ENCODE data around the gene NEIL3. TPM values are rescaled to one million over a fixed set of nuclear protein-coding genes. Genes with fewer than 3 reads are reported as not detected.

Gene NEIL3
- polyA plus RNA-seq, 1 donor from 2014 or later = 0.15 TPM

DNA sequence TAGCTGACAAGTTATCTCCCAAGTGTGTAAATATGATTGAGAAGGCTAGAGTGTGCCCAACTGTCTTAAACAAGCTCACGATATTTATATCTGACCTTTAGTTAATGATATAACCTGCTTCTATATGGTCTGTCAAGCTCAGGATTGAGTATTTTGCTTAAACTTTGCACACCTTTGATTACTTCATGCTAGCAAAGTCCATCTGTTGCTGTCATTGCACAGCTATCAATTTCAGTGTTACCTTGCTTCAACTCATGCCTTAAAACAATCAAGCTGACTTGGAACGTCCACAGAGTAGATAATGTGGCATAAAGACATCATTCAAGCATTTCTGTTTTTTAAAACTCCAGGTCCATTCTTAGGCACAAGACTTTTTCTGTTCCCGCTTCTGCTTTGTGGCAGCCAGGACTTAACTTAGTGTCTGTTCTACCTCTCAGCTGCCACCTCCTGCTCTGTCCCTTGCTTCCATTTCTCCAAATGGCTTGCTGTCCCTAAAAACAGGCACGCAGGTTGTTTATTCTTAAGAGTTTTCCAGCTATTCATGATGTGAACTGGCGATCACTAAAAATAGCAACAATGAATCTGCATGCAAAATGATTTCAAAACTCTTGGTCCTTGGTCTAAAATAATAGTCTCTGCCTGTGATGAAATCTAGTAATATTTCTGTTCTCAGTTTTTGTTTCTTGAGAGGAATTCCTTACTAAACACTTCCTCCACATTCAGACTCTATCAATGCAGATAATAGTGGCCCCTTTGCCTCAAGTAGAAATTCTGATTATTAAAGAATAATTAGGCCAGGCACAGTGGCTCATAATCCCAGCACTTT lies 16.3 kb upstream of the NEIL3 start:
- Histone ChIP-seq H3K4me2 (ENCODE audit: low read length) (no peak overlapping the region), H2AFZ (ENCODE audit: low read depth, low read length) (no peak overlapping the region), H4K20me1 (ENCODE audit: insufficient read depth) (no peaks in the 10 kb centered on the region), H3K27ac (ENCODE audit: low read length) (no peak overlapping the region), H3K9me3 (ENCODE audit: low read length) (peaks cover 5% of the 10 kb centered on the region), H3K79me2 (replicated peaks; ENCODE audit: insufficient read depth, low read length) (no peaks in the 10 kb centered on the region), H3K27me3 (ENCODE audit: insufficient read depth, low read depth, low read length) (no peaks in the 10 kb centered on the region), H3K9me2 (ENCODE audit: insufficient read depth, low read length) (no peaks in the 10 kb centered on the region), H3F3A (ENCODE audit: insufficient read depth, low read length, poor library complexity, severe bottlenecking) (no peaks in the 10 kb centered on the region), H3K9ac (ENCODE audit: low read length) (no peak overlapping the region), H3K36me3 (ENCODE audit: insufficient read depth, low read length) (no peaks in the 10 kb centered on the region), H3K4me3 (ENCODE audit: low read length) (no peak overlapping the region)
- TF ChIP-seq, protein P1, sequence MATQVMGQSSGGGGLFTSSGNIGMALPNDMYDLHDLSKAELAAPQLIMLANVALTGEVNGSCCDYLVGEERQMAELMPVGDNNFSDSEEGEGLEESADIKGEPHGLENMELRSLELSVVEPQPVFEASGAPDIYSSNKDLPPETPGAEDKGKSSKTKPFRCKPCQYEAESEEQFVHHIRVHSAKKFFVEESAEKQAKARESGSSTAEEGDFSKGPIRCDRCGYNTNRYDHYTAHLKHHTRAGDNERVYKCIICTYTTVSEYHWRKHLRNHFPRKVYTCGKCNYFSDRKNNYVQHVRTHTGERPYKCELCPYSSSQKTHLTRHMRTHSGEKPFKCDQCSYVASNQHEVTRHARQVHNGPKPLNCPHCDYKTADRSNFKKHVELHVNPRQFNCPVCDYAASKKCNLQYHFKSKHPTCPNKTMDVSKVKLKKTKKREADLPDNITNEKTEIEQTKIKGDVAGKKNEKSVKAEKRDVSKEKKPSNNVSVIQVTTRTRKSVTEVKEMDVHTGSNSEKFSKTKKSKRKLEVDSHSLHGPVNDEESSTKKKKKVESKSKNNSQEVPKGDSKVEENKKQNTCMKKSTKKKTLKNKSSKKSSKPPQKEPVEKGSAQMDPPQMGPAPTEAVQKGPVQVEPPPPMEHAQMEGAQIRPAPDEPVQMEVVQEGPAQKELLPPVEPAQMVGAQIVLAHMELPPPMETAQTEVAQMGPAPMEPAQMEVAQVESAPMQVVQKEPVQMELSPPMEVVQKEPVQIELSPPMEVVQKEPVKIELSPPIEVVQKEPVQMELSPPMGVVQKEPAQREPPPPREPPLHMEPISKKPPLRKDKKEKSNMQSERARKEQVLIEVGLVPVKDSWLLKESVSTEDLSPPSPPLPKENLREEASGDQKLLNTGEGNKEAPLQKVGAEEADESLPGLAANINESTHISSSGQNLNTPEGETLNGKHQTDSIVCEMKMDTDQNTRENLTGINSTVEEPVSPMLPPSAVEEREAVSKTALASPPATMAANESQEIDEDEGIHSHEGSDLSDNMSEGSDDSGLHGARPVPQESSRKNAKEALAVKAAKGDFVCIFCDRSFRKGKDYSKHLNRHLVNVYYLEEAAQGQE (IDR thresholded peaks at IDR 0.05; ENCODE audit: borderline replicate concordance) = no peak
- no peak for TF ChIP-seq EZH2 (IDR thresholded peaks at IDR 0.05; ENCODE audit: borderline replicate concordance, insufficient read depth, low read length, poor library complexity, severe bottlenecking)
- no peak for TF ChIP-seq POLR2AphosphoS5 (IDR thresholded peaks at IDR 0.05)
- TF ChIP-seq, protein P2, sequence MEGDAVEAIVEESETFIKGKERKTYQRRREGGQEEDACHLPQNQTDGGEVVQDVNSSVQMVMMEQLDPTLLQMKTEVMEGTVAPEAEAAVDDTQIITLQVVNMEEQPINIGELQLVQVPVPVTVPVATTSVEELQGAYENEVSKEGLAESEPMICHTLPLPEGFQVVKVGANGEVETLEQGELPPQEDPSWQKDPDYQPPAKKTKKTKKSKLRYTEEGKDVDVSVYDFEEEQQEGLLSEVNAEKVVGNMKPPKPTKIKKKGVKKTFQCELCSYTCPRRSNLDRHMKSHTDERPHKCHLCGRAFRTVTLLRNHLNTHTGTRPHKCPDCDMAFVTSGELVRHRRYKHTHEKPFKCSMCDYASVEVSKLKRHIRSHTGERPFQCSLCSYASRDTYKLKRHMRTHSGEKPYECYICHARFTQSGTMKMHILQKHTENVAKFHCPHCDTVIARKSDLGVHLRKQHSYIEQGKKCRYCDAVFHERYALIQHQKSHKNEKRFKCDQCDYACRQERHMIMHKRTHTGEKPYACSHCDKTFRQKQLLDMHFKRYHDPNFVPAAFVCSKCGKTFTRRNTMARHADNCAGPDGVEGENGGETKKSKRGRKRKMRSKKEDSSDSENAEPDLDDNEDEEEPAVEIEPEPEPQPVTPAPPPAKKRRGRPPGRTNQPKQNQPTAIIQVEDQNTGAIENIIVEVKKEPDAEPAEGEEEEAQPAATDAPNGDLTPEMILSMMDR (IDR thresholded peaks at IDR 0.05; ENCODE audit: poor library complexity, severe bottlenecking) = no peak
- TF ChIP-seq SMC3 (conservative IDR thresholded peaks at IDR 0.05; ENCODE audit: poor library complexity) = no peak
- no peak for TF ChIP-seq TAF1 (IDR thresholded peaks at IDR 0.05; ENCODE audit: low read depth)
- no peak for TF ChIP-seq EP300 (conservative IDR thresholded peaks at IDR 0.05; ENCODE audit: poor library complexity, severe bottlenecking)

DNA sequence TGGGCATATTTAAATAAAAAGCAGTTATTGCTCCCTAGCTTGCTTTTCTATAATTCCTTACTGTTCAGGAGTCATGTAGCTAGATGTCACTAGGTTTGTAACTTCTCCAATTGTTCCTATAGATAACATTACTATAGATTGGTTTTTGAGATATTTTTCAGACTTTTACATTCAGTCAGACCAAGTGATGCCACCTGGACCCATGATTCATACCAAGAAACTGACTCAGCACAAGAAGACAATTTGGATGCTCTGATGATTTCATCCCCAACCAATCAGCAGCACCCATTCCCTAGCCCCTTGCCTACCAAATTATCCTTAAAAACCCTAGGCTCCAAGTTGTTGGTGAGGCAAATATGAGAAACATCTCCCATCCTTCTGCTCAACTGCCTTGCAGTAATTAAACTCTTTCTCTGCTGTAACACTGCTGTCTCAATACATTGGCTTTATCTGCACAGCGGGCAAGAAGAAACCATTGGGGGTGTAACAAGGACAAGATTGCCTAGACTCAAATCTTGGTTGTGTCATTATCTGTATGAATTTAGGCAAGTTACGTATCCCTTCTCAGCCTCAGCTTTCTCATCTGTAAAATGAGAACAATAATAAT lies 11.8 kb upstream of the NEIL3 start:
- Histone ChIP-seq H3K79me2 (replicated peaks; ENCODE audit: insufficient read depth, low read length) (no peaks in the 10 kb centered on the region), H3F3A (ENCODE audit: insufficient read depth, low read length, poor library complexity, severe bottlenecking) (no peaks in the 10 kb centered on the region), H2AFZ (ENCODE audit: low read depth, low read length) (no peak overlapping the region), H3K36me3 (ENCODE audit: insufficient read depth, low read length) (no peaks in the 10 kb centered on the region), H3K9me3 (ENCODE audit: low read length) (peaks cover 5% of the 10 kb centered on the region), H3K27ac (ENCODE audit: low read length) (no peak overlapping the region), H3K9me2 (ENCODE audit: insufficient read depth, low read length) (no peaks in the 10 kb centered on the region), H4K20me1 (ENCODE audit: insufficient read depth) (no peaks in the 10 kb centered on the region), H3K9ac (ENCODE audit: low read length) (no peak overlapping the region), H3K27me3 (ENCODE audit: insufficient read depth, low read depth, low read length) (no peaks in the 10 kb centered on the region), H3K4me3 (ENCODE audit: low read length) (no peak overlapping the region), H3K4me2 (ENCODE audit: low read length) (no peak overlapping the region)
- TF ChIP-seq SMC3 (conservative IDR thresholded peaks at IDR 0.05; ENCODE audit: poor library complexity) (no peak), EZH2 (IDR thresholded peaks at IDR 0.05; ENCODE audit: borderline replicate concordance, insufficient read depth, low read length, poor library complexity, severe bottlenecking) (no peak), POLR2AphosphoS5 (IDR thresholded peaks at IDR 0.05) (no peak), MXI1 (conservative IDR thresholded peaks at IDR 0.05; ENCODE audit: poor library complexity, severe bottlenecking) (no peak), RAD21 (conservative IDR thresholded peaks at IDR 0.05) (no peak), TAF1 (IDR thresholded peaks at IDR 0.05; ENCODE audit: low read depth) (no peak), EP300 (conservative IDR thresholded peaks at IDR 0.05; ENCODE audit: poor library complexity, severe bottlenecking) (no peak)
- TF ChIP-seq, protein P1 (IDR thresholded peaks at IDR 0.05; ENCODE audit: borderline replicate concordance) = no peak
- TF ChIP-seq, protein P2 (IDR thresholded peaks at IDR 0.05; ENCODE audit: poor library complexity, severe bottlenecking) = no peak

All from neural cell (in vitro differentiated cells).